GM06990 (cell line): Measurements from ENCODE around the gene FAM117B.

Experiments used
- DNase-seq: peaks from one replicate; pipeline ENCODE4 v3.0.0-alpha.2; 2011; ENCODE audit not compliant: insufficient read length; ENCODE audit errors: extremely low read depth
- H3K27me3 ChIP-seq: replicated peaks from 2 replicates; pipeline ENCODE4 v1.6.0; 2011; ENCODE audit warnings: low read length; ENCODE audit not compliant: control insufficient read depth, insufficient read depth
- H3K36me3 ChIP-seq: 2 replicates; pipeline ENCODE4 v1.5.1; 2011; ENCODE audit warnings: low read length; ENCODE audit not compliant: control insufficient read depth, insufficient read depth
- H3K4me3 ChIP-seq: replicated peaks from 2 replicates; pipeline ENCODE4 v1.5.1; 2011; ENCODE audit warnings: low read depth, mild to moderate bottlenecking, control low read depth, low read length
- CTCF ChIP-seq: IDR thresholded peaks from 2 replicates; pipeline ENCODE4 v1.5.1; 2011; ENCODE audit warnings: low read length, control low read depth, mild to moderate bottlenecking, inconsistent platforms; ENCODE audit not compliant: insufficient read depth, poor library complexity, severe bottlenecking

The FAM117B gene

GRCh38 chr2:202716114-202716718 lies 81.4 kb downstream of the FAM117B start:
- no peak for TF ChIP-seq CTCF
- no peaks in the 10 kb centered on the region for H3K36me3 ChIP-seq

GRCh38 chr2:202716953-202717597 lies 82.3 kb downstream of the FAM117B start:
- no peaks in the 10 kb centered on the region for H3K27me3 ChIP-seq
- no peak for DNase-seq
- TF ChIP-seq CTCF: no peak
- H3K36me3 ChIP-seq: no peaks in the 10 kb centered on the region
- H3K4me3 ChIP-seq: no peak overlapping the region

More at GRCh38 chr2:202716114-202716718, 81.4 kb downstream of the FAM117B start:
- DNase-seq: no peak
- H3K4me3 ChIP-seq: no peak overlapping the region
- H3K27me3 ChIP-seq: no peaks in the 10 kb centered on the region

GRCh38 chr2:202717598-202718310 lies 83.0 kb downstream of the FAM117B start:
- H3K36me3 ChIP-seq: no peaks in the 10 kb centered on the region
- no peak for DNase-seq
- TF ChIP-seq CTCF: no peak

GRCh38 chr2:202718614-202719013 lies 83.8 kb downstream of the FAM117B start:
- Histone ChIP-seq H3K27me3 (no peaks in the 10 kb centered on the region), H3K36me3 (no peaks in the 10 kb centered on the region), H3K4me3 (no peak overlapping the region)
- TF ChIP-seq CTCF: no peak
- no peak for DNase-seq

More at GRCh38 chr2:202717598-202718310, 83.0 kb downstream of the FAM117B start:
- no peak overlapping the region for H3K4me3 ChIP-seq
- H3K27me3 ChIP-seq: no peaks in the 10 kb centered on the region

GRCh38 chr2:202720226-202720625 lies 85.5 kb downstream of the FAM117B start:
- no peaks in the 10 kb centered on the region for H3K36me3 ChIP-seq
- no peak for DNase-seq
- H3K27me3 ChIP-seq: no peaks in the 10 kb centered on the region
- H3K4me3 ChIP-seq: no peak overlapping the region
- TF ChIP-seq CTCF: no peak
